G401.6 (cell line): ENCODE results near the gene MARCHF10.

Experiments used
- FAIRE-seq: peaks from 2 replicates; lab custom pipeline; 2012; peaks lifted over from hg19 to GRCh38; lab: Jason Lieb, UNC

Gene MARCHF10

DNA sequence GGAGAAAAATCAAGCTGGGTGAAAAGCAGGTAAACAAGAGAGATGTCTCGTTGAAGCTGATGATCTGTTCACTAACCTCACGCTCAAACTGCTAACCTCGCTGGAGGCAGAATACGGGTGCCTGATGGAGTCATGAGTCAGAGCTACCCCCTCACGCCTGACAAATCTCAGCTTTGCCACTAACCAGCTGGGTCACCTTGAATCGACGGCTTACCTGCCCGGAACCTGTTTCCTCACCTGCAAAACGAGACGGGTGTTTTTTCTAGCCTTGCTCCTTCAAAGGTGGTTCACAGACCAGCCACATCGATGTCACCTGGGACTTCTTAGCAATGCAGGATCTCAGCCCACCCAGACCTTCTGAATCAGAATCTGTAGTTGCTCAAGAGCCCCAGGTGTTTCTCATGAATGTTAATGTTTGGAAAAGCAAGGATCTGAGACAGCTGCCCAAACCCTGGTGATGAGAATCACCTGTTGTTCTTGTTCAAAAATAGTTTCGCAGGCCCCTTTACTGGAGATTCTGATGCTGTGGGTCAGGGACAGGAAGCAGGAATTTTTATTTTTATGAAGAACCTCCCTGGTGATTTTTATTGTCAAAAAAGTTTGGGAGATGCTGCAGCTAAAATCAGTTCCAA lies 56.9 kb downstream of the MARCHF10 start:
- FAIRE-seq: no peak

DNA sequence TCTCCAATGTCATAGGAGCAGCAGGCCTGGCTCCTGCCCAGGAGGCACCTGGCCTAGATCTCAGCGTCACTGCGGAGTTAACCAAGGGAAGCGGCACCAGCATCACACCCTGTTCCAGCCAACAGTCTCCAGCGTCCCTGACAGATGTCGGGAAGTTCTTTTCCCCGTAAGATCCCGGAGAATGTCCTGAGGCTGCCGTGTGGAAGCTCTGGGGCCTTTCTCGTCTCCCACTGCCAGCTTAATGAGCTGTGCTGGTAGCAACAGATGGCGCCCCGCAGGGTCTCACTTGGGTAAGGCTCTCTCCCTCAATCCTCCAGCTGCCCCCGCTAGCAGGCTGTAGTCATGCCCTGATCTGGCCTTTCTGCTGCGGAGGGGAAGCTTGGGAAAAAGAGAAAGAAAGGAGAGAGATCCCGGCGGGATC lies 57.5 kb downstream of the MARCHF10 start:
- no peak for FAIRE-seq

GRCh38 chr17:62749926-62750325 lies 58.2 kb downstream of the MARCHF10 start:
- FAIRE-seq: no peak

- no peak for FAIRE-seq
Measured at GRCh38 chr17:62746941-62747340, 61.2 kb downstream of the MARCHF10 start.

DNA sequence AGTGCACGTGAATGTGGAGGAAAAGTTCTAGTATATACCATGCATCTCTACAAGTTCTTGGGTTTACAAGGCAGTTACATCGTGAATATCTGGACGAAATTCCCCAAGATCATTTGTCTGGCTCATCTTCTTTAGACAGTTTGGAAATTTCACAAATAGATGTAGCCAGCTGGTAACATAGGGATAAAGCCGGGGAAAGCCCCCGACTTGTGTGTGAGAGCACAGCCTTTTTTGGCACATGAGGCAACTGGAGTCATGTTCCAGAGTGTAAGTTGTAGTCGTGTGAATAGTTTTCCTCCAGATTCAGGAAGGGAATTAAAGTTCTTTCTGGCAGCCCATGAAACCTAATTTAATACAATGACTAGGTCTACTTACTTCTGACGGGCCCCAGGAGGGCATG lies 62.3 kb downstream of the MARCHF10 start:
- no peak for FAIRE-seq

GRCh38 chr17:62744259-62744658 lies 63.9 kb downstream of the MARCHF10 start:
- no peak for FAIRE-seq

- FAIRE-seq: no peak
Measured at GRCh38 chr17:62741290-62741689, 66.8 kb downstream of the MARCHF10 start.

DNA sequence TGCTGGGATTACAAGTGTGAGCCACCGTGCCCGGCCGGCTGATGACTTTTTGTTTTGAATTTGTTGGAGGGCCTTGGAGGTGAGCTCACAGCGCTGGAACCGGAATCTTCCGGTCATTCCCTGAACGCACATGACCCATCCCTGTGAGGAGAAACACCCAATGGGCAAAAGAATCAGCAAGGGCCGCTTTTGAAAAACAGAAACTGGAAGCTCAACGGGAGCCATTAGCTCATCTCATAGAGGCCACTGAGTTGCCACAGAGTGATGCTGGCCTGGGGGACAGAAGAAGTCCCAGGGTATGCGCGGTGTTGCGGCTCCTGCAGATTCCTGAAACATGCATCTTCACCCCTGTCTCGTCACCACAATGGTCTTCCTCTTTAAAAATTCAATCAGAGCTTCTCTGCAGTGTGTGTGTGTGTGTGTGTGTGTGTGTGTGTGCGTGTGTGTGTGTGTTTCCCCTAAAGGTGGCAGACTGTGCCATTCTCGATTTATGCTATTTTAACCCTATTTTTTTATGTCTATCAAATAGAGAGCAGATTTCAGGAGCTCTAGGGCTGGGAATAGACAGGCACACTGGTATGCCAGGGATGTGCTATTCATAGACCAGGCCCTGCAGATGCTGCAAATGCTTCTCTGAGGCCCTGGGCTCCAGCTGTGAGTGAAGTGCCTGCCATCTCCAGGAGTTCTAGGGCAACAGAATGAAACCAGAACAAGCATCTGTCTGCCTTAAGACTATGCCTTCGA lies 68.3 kb downstream of the MARCHF10 start:
- FAIRE-seq: no peak

GRCh38 chr17:62738281-62738680 lies 69.8 kb downstream of the MARCHF10 start:
- no peak for FAIRE-seq

DNA sequence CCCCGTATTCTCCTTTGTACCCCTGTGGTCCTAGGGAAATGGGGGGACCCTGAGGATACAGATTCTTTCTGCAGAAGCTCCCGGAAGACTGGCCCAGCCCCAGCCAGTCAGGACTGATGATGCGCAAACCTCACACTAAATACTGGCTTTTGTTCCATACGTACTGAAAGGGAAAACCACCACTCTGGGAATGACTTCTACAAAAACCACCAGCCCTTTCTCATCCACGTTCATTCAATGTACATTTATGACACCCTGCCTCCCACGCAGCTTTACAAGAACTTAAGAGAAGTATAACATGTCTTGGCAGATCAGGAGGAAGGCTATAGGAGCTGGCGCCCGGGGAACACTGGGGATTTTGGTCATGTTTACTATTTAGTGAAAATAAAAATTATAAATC lies 70.6 kb downstream of the MARCHF10 start:
- FAIRE-seq: no peak

DNA sequence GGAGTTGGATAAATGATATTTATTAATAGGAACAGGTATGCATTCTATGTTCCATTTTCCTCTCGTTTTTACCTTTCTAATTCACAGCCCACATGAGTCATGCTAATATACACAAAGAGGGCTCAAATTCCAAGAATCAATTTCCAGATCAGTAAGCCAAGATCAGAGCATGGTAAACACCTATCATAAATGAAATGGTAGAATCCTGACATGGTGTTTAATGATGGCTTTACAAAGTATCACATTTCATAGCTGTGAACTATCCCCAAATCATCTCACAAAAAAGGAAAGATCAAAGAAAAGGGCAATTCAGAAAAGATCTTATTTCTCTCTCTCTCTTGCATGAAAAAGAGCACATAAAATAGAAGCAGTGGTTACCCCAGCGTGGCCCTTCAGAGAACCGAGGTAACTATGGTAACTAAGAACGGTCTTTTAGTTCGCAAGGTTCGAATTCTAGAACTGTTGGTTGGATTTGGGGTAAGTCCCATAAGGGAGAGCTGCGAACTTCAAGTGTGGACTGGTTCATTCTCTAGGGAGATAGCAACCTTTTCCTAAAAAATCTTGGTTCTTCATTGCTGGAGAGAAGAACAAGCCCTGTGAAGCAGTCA lies 73.0 kb downstream of the MARCHF10 start:
- FAIRE-seq: no peak

DNA sequence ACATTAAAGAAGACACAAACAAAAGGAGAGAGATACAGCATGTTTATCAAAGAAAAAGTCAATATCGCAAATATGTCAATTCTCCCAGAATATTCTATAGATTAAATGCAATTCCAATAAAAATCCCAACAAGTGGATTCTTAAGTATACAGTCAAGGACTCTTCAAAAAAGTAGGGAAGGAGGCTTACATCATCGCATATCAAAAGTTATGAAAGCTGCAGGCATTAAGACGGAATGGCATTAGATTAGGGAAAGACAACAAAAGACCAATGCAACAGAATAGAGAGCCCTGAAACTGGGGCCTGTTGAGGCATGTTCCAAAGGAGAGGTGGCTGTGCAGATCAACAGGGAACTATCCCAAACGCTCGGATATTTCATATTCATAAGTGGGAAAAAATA lies 76.0 kb downstream of the MARCHF10 start:
- no peak for FAIRE-seq

GRCh38 chr17:62727916-62728672 lies 80.0 kb downstream of the MARCHF10 start:
- FAIRE-seq: no peak

DNA sequence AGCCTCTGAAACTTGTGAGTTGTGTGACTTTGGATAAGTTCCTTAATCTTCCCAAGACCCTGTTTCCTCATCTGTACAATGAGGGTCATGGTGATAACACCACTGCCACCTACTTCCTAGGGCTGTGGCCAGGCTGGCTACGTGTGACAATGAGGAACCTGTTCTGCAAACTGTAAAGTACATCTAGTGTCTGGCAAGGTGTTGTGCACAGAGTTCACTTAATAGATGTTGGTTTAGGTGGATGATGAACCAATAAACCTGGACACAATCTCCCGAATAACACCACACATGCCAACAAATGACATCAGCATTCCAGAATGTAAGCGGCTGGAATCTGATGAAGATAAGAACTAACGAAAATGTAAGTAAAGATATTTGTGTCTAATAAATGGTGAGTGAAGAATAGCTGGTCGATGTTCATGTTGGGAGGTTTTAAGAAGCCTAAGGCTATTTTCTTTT lies 82.3 kb downstream of the MARCHF10 start:
- no peak for FAIRE-seq

DNA sequence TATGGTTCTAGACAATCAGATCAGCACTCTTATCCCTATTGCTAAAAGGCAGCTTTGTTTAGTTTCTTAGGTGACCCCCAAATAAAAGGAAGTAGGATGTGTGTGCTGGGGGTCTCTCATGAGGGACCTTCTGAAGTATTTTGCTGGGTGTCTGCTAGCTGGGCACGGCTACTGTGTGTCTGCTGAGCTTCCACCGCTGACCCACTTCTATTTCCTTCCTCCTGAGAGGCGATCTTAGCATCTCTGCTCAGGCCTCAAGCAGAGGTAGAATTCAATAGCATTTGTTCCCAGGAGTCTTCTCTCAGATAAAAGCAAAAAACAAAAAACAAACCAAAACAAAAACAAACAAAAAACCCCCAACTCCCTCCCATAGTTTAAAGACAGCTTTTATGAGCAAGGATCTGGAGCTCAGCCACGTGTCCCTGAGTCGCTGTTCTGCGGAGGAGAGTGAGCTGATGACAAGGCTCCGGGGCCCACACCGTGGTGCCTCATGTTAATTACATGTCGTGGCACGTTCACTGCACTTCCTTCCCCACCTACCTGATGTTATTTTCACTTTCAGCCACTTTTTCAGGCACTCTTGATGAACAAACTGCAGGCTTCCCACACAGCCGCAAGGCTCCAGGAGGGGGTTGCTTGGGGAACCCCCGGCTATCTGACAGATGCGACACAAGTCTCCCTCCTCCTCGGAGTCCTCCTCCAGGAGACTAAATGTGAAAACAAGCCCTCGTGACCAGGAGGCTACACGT lies 83.5 kb downstream of the MARCHF10 start:
- no peak for FAIRE-seq

DNA sequence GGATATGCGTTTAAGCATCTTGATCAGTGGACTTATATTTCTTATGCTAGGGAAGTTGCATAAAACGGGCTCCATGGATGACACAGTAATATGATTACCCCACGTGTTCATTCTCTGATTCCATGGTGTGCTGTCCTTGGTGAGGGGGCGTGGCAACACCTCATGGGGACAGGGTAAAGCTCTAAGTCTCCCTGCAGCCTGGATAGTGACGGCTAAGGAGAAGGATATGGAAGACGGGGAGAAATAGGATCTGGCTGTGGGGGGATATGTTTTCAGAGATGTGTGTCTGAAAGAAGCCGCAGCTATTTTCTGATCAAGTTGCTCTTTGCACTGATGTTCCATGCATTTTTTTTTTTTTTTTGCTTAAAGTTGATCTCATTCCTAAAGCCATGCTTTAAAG lies 84.3 kb downstream of the MARCHF10 start:
- no peak for FAIRE-seq

GRCh38 chr17:62722625-62723024 lies 85.5 kb downstream of the MARCHF10 start:
- FAIRE-seq: no peak

DNA sequence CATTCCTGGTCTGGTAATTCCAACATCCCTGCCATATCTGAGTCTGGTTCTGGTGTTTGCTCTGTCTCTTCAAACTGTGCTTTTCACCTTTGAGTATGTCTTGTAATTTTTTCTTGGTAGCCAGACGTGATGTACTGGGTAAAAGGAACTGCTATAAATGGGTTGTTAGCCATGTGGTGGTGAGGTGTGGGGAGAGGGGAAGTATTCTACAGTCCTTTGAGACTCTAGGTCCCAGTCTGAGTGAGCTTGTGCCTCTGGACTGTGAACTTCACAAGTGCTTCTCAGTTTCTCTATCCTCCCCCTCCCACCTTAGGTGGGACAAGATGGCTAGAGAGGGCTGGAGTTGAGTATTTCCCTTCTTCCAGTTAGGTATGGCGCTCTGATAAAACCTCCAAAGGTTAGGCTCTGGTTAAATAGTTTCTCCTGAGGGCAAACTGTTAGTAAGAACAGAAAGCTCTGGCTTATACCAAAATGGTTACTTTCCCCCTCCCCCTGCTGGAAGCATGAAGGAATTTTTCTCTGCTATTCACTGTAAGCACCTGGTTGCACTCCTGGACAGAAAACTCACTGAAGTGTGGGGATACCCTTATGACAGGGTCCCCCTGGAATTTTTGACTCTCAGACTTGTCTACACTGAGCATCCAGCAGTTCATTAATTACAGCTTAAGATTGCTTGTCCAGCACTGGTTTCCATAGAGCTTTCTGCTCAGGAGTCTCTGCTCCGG lies 87.8 kb downstream of the MARCHF10 start:
- no peak for FAIRE-seq

DNA sequence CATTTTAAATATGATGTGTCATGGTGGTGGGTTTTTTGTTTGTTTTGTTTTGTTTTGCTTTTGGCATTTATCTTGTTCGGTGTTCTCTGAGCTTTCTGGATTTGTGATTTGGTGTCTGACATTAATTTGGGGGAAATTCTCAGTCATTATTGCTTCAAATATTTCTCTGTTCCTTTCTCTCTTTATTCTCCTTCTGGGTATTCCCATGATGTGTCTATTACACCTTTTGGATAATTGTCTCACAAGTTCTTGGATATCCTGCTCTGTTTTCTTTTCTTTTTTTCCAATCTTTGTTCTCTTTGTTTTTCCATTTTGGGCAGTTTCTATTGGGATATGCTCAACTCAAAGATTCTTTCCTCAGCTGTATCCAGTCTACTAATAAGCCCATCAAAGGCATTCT lies 88.5 kb downstream of the MARCHF10 start:
- no peak for FAIRE-seq

GRCh38 chr17:62718429-62718828 lies 89.7 kb downstream of the MARCHF10 start:
- FAIRE-seq: no peak

GRCh38 chr17:62717889-62718288 lies 90.2 kb downstream of the MARCHF10 start:
- FAIRE-seq: no peak

- FAIRE-seq: no peak
Measured at GRCh38 chr17:62717589-62717855, 90.6 kb downstream of the MARCHF10 start.
